Muscle of back (tissue), 11 donors: ENCODE measurements around the gene CTNNA1. TPM values are rescaled to one million over a fixed set of nuclear protein-coding genes. Genes with fewer than 3 reads are reported as not detected.

Experiments used
- DNase-seq, 3 donors: peaks; one replicate each; pipeline versions ENCODE4 v3.0.0 to v3.0.0-alpha.2; 2013
- polyA plus RNA-seq, 10 donors: library from polyadenylated mRNA; unstranded; fragments of 120-200 nt; gene quantifications; one replicate each; pipeline ENCODE4 v1.2.1, GENCODE V29; 2013; ENCODE audit not compliant: insufficient read length in 10 of 10

The CTNNA1 gene
- polyA plus RNA-seq, 10 donors, result 235 to 327 (median 283) TPM

GRCh38 chr5:138843316-138844124 is 90.3 kb downstream of the CTNNA1 start:
- no peak for DNase-seq

GRCh38 chr5:138844125-138844461 is 90.9 kb downstream of the CTNNA1 start:
- DNase-seq, result no peak

GRCh38 chr5:138844812-138845513 is 91.7 kb downstream of the CTNNA1 start:
- peak in 1 of 3 donors; percentile 67 for DNase-seq

- DNase-seq, result no peak
Measured at GRCh38 chr5:138849439-138849838, 96.2 kb downstream of the CTNNA1 start.

- DNase-seq, result no peak
Measured at GRCh38 chr5:138849882-138850281, 96.7 kb downstream of the CTNNA1 start.

GRCh38 chr5:138850865-138851435 is 97.7 kb downstream of the CTNNA1 start:
- no peak for DNase-seq

GRCh38 chr5:138853132-138853531 is 99.9 kb downstream of the CTNNA1 start:
- no peak for DNase-seq

- no peak for DNase-seq
Measured at GRCh38 chr5:138867011-138867410, 113.8 kb downstream of the CTNNA1 start.

- DNase-seq, result no peak
Measured at GRCh38 chr5:138869038-138869437, 115.8 kb downstream of the CTNNA1 start.

- no peak for DNase-seq
Measured at GRCh38 chr5:138869763-138870500, 116.7 kb downstream of the CTNNA1 start.

GRCh38 chr5:138870611-138871010 is 117.4 kb downstream of the CTNNA1 start:
- DNase-seq, result no peak

- no peak for DNase-seq
Measured at GRCh38 chr5:138872841-138873465, 119.7 kb downstream of the CTNNA1 start.

- peak in 1 of 3 donors; percentile 20 for DNase-seq
Measured at GRCh38 chr5:138873466-138874221, 120.4 kb downstream of the CTNNA1 start.

- DNase-seq, result peak in 1 of 3 donors; percentile 18
Measured at GRCh38 chr5:138874241-138874640, 121.0 kb downstream of the CTNNA1 start.

- DNase-seq, result peak; percentile 70 to 87 (median 81)
Measured at GRCh38 chr5:138874771-138875551, 121.7 kb downstream of the CTNNA1 start, which contains the start of gene LRRTM2. LRRTM2 (minus strand) TSS chr5:138875335; CDS start chr5:138874911, 424 bp downstream.

- DNase-seq, result no peak
Measured at GRCh38 chr5:138875552-138875875, 122.3 kb downstream of the CTNNA1 start.

GRCh38 chr5:138875946-138876345 is 122.7 kb downstream of the CTNNA1 start:
- DNase-seq, result no peak

GRCh38 chr5:138876811-138877210 is 123.6 kb downstream of the CTNNA1 start:
- DNase-seq, result no peak

- no peak for DNase-seq
Measured at GRCh38 chr5:138878437-138879235, 125.4 kb downstream of the CTNNA1 start.
